HG02885 (cell line): Measurements from ENCODE around the gene CTRB1.

Experiments used
- ATAC-seq: cut with Tn5 transposase; IDR thresholded peaks from one replicate; pipeline ENCODE4 v1.9.1; 2021; ENCODE audit warnings: mild to moderate bottlenecking; ENCODE audit not compliant: unreplicated experiment, poor library complexity

The CTRB1 gene

DNA sequence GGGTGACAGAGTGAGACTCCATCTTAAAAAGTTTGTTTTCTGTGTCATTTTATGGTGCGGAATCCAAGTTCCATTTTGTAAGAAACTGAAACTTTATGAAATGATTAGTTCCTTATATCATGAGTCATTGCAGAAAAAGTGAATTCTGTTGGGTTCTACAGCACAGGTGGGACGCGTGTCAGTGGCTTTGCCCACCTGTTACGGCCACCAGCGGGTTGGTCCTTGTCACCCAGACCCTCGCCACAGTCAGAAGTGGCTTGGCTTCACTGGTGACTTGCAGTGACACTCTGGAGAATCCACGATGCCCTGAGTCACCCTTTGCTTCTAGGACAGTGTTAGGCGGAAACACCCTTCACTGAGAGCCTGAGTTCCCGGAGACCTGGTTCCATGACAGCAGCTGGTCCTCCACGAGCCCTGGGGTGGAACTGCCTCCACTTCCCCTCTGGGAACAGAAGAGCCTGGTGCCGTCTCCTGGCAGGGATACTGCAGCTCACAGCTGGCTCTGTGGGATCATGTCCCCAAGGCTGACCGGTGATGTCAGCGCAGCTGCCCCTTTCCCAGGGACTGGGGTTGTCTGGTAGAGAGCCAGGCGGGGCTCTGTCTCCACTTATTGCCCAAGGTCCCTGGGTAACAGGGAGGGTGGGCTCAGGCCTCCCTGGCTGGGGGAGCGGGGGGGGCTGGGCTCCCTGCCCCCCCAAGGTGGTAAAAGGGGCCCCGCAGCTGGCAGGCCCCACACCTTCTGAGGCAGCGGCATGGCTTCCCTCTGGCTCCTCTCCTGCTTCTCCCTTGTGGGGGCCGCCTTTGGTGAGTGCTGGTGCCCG lies at the start of gene CTRB1:
Gene CTRB1, plus strand, starts transcription at position 733 of the 821 bp plus-strand sequence. Its CDS starts 20 bp downstream, at position 753.
- ATAC-seq = peak; percentile 70

DNA sequence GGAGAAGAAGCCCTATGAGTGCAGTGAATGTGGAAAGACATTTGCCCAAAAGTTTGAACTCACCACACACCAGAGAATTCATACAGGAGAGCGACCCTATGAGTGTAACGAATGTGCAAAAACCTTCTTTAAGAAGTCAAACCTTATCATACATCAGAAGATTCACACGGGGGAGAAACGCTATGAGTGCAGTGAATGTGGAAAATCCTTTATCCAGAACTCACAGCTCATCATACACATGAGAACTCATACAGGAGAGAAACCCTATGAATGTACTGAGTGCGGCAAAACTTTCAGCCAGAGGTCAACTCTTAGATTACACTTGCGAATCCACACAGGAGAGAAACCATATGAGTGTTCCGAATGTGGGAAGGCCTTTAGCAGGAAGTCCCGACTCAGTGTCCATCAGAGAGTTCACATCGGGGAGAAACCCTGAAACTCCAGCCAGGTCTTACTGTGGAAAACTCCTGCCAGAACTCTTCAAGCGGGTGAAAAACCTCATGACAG lies 48.8 kb upstream of the CTRB1 start:
- ATAC-seq = no peak

DNA sequence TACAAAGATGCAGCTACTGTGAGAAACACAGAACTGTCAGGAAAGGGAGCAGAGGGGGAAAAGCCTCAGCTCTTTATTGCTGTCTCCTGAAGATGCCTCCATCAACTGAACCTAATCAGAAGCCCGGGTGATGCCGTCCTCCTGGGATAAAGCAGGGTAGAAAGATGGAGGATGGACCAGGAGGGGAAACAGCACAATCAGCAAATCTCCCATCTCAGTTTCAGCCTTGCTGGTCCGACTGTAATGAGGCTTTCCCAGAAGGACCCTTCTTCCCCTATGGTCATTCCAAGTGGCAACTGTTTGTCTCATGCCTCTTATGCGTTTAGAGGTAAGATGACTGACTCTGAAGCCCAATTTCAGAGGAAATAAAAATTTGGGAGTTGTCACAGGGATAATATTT lies 46.2 kb upstream of the CTRB1 start:
- ATAC-seq = no peak

DNA sequence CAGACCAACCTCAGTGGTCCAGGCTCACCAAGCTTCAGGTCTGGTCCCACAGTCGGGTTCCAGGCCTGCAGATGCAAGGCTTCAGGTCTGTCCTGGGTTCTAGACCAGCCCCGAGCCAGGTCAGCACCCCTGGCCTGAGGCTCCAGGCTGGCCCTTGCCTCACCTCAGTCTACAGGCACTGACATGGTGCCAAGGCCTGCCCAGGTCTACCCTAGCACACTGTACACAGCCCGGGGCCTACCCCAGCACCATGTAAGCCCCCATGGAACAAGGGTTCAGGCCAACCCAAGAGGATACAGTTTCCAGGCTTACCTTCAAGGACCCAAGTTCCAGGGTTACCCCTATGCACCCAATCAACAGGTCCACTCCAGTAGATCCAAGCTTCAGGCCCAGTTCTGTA lies 43.7 kb upstream of the CTRB1 start:
- no peak for ATAC-seq

DNA sequence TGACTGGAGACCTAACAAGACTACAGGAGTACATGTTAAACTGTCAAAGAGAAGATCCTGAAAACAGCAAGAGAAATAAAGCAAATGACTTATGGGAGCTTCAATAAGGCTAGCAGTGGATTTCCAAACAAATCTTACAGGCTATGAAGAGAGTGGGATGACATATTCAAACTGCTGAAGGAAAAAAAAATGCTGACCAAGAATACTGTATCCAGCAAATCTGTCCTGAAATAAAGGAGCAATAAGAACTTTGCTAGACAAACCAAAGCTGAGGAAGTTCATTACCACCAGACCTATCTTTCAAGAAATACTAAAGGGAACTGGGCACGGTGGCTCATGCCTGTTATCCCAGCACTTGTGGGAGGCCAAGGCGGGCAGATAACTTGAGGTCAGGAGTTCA lies 41.9 kb upstream of the CTRB1 start:
- no peak for ATAC-seq

DNA sequence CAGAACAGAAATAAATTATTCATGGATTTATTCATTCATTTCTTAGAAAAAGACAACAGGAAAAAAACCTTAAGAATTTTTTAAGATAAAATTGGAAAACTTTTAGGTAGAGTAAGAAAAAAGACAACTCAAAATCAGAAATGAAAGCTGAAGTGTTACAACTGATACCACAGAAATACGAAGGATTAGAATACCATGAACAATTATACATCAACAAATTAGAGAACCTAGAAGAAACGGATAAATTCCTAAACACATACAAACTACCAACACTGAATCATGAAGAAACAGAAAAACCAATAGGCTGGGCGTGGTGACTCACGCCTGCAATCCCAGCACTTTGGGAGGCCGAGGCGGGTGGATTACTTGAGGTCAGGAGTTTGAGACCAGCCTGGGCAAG lies 39.6 kb upstream of the CTRB1 start:
- ATAC-seq = no peak

DNA sequence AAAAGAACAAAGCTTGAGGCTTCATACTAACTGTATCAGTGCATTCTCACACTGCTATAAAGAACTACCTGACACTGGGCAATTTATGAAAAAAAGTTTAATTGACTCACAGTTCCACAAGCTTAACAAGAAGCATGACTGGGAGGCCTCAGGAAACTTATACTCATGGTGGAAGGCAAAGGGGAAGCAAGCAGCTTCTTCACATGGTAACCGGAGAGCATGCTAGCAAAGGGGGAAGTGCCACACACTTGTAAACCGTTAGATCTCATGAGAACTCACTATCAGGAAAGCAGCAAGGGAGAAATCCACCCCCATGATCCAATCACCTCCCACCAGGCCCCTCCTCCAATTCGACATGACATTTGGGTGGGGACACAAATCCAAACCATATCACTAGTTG lies 37.2 kb upstream of the CTRB1 start:
- no peak for ATAC-seq

DNA sequence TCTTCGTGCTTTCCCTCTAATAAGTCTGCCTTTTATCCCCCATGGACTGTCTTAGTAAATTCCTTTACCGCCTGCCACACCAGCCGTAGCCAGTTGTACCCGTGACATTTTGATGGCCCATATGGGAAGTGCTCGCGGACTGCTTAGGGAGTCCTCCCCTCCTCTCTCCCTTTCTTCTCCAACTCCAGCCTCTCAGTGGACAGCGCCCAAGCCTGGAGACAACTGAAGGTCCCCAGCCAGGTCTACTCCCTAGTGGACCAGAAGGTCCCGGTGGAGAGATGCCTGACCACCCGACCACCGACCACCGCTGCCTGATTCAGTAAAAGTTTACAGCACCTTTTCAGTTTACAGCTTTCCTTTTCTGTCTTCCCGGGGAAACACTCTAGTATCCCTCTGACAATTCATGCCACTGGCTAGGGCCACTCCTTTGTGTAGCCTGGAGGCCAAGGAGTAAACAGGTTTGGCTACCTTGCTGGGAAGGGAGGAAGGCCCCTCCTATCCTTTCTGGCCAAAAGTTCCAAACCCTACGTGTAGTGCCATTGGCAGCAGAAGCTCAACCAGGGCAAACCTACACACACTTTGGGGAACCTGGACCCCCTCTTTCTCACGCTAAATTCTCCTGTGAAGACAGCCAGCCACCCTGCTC lies 29.8 kb upstream of the CTRB1 start:
- no peak for ATAC-seq

DNA sequence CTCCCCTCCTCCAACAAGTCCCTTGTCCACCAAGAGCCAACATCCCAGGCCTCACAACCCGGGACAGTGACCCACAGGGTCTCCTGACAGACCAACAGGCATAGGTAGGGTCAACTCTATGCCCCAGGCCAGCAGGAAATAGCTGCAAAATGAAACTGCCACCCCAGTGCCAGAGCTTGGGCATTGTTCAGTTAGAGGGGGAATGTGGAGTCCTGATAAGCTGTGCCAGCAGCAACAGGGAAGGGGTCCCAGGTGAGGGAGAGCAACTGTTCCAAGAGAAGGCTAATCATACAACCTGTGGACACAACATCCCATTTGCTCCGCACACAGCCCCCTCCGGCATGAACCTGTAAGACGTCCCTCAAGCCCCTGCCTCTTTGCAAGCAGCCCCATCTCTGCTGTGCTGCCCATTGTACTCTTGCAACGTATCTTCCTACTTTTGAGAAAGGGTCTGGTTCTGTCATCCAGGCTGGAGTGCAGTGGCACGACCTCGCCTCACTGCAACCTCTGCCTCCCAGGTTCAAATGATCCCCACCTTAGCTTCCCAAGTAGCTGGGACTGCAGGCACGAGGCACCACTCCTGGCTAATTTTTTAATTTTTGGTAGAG lies 29.0 kb upstream of the CTRB1 start:
- ATAC-seq = no peak

DNA sequence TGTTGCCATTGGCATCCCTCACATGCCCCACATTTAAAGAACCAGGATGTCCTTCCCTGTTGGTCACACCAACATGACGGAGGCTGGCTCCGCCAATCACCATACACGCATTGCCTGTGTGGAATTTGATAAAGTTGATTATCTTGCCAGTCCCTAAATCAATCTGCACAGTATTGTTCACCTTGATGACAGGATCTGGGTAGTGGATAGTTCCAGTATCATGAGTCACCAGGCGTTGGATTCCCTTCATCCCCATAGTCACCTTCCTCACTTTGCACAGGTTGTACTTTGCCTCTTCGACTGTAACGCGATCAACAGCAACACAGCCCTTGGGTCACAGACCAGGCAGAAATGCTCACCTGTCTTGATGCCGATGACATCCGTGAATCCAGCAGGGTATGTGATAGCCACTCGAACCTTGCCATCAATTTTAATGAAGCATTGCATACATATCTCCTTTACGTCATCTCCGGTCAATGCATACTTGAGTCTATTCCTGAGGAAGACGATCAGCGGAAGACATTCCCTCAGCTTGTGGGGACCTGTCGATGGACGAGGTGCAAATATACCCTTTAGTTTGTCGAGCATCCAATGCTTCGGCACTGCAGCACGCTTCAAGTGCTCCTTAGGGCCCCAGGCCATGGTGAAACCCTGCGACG lies 26.1 kb upstream of the CTRB1 start:
- ATAC-seq = no peak

DNA sequence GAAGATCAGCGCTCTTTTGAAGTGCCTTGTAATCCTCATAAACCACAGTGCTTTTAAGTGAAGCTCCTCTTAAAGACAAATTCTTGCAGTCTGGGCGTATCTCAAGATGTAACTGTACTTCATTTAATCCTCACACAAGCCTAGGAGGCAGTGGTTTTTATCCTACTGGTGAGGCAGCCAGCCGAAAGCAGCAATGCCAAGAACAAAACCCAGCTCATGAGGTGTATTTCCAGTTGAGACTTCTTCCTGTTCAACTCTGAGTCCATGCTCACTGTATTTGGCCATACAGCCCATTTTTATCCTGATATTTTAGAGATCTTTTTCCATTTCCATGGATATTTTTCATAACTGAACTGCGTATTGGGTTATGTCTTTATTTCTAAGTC lies 25.5 kb upstream of the CTRB1 start:
- no peak for ATAC-seq

DNA sequence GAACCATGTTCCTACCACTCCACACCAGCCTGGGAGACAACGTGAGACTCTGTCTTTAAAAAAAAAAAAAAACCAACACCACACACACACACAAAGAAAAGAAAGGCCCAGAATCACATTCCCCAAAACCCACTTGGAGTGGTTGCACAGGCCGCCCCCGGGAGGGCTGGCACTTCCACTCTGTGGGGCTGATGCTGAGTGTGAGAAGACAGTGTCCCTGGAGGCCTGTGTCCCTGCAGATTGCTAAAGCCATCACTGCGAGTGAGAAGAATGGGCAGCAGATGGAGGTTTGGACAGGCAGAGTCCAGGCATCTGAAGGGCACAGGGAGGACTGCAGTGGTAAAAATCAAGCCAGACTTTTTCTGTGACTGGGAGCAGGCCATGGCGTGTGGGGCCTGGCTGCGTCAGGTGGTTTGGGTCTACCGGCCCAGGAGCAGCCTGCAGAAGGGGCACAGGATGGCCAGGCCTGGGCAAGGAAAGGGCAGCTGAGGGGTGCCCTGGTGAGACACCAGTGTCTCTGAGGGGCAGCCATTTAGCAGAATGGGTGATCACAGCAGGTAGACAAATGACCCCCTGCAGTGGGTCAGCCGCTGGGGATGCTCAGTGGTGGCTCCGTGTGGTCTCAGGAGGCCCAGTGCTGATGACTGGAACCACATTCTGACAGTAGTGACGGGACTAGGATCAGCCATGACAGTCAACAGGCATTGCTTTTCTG lies 24.9 kb upstream of the CTRB1 start:
- no peak for ATAC-seq

DNA sequence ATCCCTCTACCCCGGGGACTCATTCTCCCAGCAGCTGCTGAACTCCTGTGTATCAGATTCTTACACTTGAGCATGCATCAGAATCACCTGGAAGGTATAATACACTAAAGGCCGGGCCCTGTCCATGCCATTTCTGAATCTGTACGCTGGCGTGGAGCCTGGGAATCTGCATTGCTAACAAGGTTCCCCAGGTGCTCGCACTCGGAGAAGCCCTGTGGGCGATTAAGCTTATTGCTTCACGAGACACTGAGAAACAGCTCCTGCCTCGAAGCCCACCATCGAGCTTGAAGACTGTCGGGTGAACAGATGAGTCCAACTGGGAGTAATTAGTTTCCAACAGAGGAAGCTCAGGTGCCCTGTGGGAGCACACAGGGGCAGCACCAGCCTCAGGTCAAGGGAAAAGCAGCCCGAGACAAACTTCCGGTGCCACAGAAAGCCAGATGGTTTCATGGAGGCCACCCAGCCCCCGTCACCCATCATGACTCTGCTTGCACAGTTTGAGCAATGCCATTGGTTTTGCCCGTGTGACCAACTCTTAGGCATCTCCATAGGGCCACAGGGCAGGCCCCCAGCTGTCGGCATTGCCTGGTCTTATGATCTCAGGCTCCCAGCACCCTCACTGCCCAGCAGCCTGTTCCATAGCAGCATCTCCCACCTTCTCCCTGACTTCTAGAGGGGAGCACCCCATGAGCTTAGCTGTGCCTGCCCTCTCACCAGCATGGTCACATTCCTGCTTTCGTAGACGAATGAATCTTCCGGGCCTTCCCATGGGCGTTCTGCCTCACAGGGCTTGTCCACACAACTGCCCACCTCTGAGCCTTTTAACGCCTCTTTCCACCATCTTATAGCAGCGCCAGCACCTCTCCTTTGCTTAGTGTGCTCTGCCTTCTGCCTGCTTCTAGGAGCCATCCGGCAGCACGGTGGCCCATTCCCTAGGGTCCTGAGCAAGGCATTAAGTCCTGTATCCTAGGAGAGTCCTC lies 22.7 kb upstream of the CTRB1 start:
- ATAC-seq = no peak

DNA sequence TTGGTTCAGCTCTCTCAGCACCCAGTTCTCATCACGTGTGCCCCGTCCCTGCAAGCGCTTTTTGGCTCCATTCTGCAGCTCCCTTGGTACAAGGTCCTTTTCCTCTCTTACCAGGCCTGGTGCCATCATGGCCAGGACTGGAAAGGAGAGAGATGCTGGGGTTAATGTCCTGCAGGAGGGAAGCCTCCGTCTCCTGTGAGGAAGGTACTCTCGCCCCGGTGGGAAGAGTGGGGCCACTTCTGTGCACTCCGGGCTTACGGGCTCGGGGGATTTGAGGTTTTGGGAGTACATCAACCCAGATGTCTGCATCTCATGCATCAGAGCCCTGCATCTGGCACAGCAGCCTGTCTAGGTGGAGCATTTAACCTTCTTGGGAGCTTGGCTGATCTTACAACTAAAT lies 22.0 kb upstream of the CTRB1 start:
- no peak for ATAC-seq

DNA sequence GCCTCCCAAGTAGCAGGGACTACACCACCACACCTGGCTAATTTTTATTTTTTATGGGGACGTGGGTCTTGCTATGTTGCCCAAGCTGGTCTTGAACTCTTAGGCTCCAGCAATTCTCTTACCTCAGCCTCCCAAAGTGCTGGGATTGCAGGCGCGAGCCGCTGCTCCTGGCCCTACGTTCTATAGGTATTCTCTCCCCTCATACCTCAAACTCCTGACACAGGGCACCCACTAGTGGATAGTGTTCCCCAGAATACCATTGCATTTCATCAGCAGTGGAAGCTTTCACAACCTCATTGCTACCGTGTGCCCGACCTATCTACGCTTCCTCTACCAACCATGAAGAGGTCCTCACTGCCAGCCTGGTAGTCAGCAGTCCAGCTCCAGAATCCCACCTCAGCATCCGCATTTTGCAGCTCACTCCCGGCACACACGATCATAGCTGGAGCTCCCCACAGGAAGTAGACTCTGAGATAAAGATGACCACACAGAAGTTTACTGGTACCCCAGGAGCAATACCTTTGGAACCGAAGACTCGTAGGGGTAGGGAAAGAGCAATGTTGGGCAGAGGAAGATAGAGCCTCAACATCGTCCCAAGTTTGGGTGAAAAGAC lies 21.2 kb upstream of the CTRB1 start:
- ATAC-seq = no peak

DNA sequence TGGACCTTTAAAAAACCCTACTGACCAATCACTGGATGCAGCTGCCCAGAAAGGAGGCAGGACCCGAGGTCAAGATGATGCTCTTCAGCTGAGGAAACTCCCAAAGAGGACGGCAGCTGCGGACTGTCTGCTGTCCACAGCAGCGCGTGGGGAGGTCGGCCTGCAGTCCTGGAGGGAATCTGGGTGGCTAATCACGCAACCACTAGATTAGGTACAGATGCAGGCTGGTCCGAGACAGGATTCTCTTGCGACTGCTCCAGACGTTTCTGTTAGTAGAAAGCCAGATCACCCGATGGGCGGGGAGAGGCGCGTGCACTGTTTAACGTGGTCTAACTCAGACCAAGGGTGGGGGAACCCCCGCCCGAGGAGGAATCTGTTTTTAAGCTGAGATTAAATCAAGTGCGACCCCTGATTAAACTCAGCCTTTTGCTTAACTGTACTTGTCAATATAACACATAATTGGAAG lies 20.6 kb upstream of the CTRB1 start:
- no peak for ATAC-seq

DNA sequence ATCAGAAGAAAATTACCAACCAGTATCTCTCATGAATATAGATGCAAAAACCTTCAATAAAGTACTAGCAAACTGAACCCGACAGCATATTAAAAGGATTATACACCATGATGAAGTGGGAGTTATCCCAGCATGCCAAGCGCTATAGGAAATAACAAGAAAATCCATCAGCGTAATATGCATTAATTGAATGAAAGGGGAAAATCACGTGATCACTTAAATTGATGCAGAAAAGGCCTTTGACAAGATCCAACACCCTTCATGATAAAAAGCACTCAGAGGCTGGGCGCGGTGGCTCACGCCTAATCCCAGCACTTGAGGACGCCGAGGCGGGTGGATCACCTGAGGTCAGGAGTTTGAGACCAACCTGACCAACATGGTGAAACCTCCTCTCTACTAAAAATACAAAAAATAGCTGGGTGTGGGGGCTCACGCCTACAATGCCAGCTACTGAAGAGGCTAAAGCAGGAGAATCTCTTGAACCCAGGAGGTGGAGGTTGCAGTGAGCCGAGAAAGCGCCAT lies 16.7 kb upstream of the CTRB1 start:
- no peak for ATAC-seq

DNA sequence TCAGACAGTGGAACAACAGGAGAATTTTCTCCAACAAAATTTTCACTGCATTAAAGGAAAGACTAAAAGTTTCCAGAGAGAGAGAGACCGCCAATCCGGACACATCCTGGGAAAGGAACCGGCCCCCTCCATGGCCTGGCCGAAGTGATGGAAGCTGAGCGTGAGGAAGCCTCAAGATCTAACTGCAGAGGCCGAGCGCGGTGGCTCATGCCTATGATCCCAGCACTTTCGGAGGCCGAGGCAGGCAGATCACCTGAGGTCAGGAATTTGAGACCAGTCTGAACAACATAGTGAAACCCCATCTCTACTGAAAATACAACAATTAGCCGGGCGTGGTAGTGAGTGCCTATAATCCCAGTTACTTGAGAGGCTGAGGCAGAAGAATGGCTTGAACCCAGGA lies 15.7 kb upstream of the CTRB1 start:
- ATAC-seq = no peak
